HFF-Myc (cell line): ENCODE results near the gene LMOD3.

Experiments used
- DNase-seq: peaks from one replicate; pipeline ENCODE4 v3.0.0-alpha.2; 2011; ENCODE audit warnings: low read depth; ENCODE audit errors: extremely low read depth
- H3K4me3 ChIP-seq: replicated peaks from 2 replicates; pipeline ENCODE4 v1.5.1; 2011; ENCODE audit warnings: low read depth, mild to moderate bottlenecking, control low read depth, low read length
- TF ChIP-seq, protein P1 (sequence below): IDR thresholded peaks from 2 replicates; pipeline ENCODE4 v1.5.1; 2012; ENCODE audit warnings: mild to moderate bottlenecking, low read depth, low read length, control low read depth; ENCODE audit errors: missing control alignments

LMOD3 gene

DNA sequence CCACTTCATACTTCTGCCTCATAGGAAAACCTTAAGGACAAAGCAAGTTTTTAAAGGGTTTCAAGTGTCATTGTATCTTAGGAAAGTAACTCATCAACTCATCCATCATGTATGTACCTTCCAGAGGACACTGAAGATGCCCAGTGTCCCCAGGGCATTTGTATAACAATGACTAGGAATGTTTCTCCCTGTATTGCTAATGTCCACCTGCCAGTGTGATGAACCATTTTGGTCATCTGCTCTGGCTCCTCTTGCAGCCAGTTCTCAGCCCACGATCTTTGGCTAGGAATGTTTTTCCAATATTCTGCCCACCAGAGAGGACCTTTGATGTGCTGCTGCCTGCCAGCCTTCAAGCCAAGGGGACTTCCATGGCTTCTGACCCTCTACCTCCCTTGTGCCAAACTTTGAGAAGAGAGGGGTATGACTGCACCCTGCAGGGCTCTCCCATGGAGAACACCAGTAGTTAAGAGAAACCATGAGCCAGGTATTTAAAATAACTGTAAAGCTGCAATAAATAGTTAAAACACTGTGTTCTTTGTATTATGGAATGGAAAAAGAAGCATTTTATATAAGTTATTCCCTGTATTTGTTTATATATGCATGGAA lies 11.4 kb downstream of the LMOD3 start:
- DNase-seq, result no peak
- H3K4me3 ChIP-seq, result no peak overlapping the region
- TF ChIP-seq, protein P1, sequence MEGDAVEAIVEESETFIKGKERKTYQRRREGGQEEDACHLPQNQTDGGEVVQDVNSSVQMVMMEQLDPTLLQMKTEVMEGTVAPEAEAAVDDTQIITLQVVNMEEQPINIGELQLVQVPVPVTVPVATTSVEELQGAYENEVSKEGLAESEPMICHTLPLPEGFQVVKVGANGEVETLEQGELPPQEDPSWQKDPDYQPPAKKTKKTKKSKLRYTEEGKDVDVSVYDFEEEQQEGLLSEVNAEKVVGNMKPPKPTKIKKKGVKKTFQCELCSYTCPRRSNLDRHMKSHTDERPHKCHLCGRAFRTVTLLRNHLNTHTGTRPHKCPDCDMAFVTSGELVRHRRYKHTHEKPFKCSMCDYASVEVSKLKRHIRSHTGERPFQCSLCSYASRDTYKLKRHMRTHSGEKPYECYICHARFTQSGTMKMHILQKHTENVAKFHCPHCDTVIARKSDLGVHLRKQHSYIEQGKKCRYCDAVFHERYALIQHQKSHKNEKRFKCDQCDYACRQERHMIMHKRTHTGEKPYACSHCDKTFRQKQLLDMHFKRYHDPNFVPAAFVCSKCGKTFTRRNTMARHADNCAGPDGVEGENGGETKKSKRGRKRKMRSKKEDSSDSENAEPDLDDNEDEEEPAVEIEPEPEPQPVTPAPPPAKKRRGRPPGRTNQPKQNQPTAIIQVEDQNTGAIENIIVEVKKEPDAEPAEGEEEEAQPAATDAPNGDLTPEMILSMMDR, result no peak

DNA sequence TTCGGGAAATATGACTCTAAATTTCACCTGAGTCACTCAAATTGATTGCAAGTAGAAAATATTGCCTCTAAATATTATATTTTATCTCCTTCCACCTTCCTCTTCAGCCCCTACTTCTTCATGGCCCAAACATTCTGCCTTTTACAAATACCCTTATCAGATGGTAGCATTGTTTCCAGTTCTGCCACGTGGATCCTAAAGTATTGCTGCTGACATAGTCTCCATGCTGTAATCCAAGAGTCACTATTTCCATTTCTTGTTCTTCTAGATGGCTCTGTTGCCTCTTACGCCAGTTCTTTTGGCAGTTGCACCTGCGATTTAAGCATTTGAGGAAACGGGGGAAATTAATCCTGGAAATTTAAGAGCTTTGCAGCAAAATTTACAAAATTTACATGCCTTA lies 13.6 kb downstream of the LMOD3 start:
- no peak overlapping the region for H3K4me3 ChIP-seq
- TF ChIP-seq, protein P1, result no peak
- DNase-seq, result no peak

DNA sequence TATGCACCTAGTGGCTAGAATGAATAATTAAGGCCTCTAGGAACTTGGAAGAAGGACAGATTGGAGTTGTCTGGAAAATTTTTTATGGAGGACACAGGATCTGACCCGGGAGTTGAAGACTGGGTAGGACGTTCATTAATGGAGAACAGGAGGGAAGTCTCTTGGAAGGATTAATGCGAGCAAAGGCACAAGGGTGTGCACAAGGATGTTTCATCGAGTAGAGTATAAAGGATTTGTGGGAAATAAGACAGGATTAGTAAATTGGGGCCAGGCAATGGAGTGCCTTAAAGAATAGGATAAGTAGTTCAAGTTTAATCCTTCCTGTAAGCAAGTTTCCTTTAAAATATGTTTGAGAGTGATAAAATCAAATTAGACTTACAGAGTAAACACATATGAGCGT lies 14.6 kb downstream of the LMOD3 start:
- no peak for DNase-seq
- no peak overlapping the region for H3K4me3 ChIP-seq
- TF ChIP-seq, protein P1, result no peak

DNA sequence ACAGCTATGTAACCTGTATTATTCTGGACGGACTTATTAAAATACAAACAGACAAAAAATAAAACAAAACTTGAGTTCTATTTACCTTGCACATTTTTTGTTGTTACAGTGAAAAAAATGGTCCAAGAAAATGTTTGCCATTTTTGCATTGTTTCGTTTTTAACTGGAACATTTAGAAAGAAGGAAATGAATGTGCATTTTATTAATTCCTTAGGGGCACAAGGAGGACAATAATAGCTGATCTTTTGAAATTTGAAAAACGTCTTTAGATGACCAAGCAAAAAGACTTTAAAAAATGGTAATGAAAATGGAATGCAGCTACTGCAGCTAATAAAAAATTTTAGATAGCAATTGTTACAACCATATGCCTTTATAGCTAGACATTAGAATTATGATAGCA lies 17.1 kb downstream of the LMOD3 start:
- TF ChIP-seq, protein P1, result no peak
- no peak for DNase-seq
- H3K4me3 ChIP-seq, result no peak overlapping the region

DNA sequence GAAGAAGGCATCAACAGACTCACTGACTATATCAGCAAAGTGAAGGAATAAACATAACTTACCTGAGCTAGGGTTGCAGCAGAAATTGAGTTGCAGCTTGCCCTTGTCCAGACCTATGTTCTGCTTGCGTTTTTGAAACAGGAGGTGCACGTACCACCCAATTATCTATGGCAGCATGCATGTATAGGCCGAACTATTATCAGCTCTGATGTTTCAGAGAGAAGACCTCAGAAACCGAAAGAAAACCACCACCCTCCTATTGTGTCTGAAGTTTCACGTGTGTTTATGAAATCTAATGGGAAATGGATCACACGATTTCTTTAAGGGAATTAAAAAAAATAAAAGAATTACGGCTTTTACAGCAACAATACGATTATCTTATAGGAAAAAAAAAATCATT lies 17.8 kb downstream of the LMOD3 start:
- no peak overlapping the region for H3K4me3 ChIP-seq
- no peak for DNase-seq
- TF ChIP-seq, protein P1, result no peak

DNA sequence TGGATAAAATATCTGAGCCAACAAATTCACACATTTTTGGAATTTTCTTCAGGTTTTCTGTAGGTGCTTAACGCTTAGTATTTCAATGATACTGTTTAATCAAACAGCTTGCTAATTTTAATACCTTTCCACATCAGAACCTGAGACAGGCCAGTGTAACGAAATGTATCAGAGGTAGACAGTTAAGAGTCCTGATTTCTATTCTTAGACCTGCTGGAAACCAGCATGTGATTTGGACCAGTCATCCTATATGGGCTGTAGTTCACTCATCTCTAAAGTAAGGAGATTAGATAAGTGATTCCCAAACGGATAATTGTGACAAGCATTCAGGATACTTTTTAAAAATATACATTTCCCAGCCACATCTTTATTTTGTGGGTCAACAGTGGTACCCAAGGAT lies 19.3 kb downstream of the LMOD3 start:
- no peak overlapping the region for H3K4me3 ChIP-seq
- DNase-seq, result no peak
- TF ChIP-seq, protein P1, result no peak

DNA sequence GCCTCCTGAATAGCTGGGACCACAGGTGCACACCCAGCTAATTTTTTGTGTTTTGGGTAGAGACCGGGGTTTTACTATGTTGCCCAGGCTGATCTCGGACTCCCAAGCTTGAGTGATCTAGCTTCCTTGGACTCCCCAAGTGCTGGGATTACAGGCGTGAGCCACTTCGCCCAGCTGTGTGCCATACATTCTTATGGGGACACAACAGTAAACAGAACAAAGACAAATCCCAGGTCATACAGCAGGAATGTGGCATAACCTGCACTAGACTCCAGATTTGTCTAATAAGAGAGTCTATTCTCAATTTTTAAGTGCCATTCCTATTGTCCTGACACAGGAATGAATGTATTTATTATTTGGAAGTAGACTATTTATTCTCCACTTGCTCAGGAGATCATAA lies 20.0 kb downstream of the LMOD3 start:
- no peak for DNase-seq
- TF ChIP-seq, protein P1, result no peak
- H3K4me3 ChIP-seq, result no peak overlapping the region
